T-helper 1 cell treated with Interleukin-12 subunit alpha and Interleukin-12 subunit beta and Interleukin-4 antibody, amounts not matched to agents 30 μg/mL and 1 μg/mL, for 36 hours (primary cell): ENCODE results near the gene INO80B.
"Not testable (repeated sequence)": the region's sequence is repeated elsewhere in the genome, so short reads cannot be mapped to it uniquely, and the experiment has no call there.

ENCODE experiments used
- H3K27ac Mint-ChIP-seq: one replicate; pipeline ENCODE4 v1.8.0; 2021; ENCODE audit warnings: mild to moderate bottlenecking, mixed read lengths
- H3K27me3 Mint-ChIP-seq: one replicate; pipeline ENCODE4 v1.8.0; 2021; ENCODE audit warnings: low read depth, mixed read lengths
- H3K36me3 Mint-ChIP-seq: one replicate; pipeline ENCODE4 v1.8.0; 2021; ENCODE audit warnings: low read depth, mixed read lengths
- H3K4me1 Mint-ChIP-seq: one replicate; pipeline ENCODE4 v1.8.0; 2021; ENCODE audit warnings: low read depth, mixed read lengths
- H3K4me3 Mint-ChIP-seq: one replicate; pipeline ENCODE4 v1.8.0; 2021; ENCODE audit warnings: mild to moderate bottlenecking, moderate library complexity, mixed read lengths
- H3K9me3 Mint-ChIP-seq: one replicate; pipeline ENCODE4 v1.8.0; 2021; ENCODE audit warnings: mixed read lengths

The INO80B gene

DNA sequence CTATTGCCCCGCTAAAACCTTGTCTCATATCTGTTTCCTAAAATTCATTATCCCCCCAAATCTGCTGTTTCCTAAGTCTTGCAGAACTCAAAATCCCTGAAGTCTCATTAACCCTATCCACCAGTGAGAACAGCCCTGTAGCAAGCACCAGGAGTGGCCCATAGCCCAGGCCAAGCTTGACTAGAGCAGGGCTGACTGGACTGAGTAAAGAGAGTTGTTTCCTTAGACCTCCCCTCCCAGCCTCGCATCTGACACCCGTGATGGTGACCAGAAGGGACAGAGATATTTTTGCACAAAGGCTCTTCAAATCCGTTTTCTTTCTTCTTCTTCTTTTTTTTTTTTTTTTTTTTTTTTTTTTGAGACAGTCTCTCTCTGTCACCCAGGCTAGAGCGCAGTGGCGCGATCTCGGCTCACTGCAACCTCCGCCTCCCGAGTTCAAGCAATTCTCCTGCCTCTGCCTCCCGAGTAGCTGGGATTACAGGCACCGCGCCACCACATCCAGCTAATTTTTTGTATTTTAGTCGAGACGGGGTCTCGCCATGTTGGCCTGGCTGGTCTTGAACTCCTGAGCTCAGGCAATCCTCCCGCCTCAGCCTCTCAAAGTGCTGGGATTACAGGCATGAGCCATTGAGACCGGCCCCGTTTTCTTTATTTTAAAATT lies 34.3 kb upstream of the INO80B start:
- H3K27me3 Mint-ChIP-seq, H3K9me3 Mint-ChIP-seq, H3K36me3 Mint-ChIP-seq: not testable (repeated sequence)
- peak overlapping the region; percentile 8 for H3K4me3 Mint-ChIP-seq
- H3K4me1 Mint-ChIP-seq = peaks cover 32% of the 10 kb centered on the region
- peak overlapping the region; percentile 88 for H3K27ac Mint-ChIP-seq

DNA sequence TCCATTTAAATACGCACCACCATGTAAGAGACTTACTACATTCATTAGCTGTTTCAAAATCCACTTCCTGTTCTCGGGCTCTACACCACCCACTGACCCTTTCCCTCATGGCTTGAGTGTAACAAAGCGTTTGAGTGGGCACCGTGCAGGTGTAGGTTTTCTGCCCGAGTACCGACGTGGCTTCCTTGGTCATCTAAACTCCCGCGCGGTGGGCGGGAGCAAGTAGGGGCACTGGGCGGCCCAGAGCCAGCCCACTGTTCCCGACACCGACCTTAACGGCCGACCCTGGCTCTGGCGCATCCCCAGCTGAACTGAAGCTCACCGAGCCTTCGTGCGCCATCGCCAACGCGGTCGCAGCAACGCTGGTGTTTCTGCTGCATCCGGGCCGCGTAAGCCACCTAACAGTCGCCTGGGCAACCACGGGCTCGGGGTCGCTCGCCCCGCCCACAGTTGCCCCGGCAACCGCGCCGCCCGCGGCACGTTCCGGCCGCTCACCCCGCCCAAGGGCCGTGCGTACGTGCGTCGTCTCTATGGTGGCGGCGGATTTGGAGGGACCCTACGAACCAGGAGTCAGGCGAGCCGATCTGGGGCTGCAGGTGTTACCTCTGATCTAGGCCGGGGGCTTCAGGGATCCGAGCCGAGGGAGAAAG lies 33.5 kb upstream of the INO80B start, which contains the start of the genes C2orf81 and WDR54:
TSS of gene C2orf81 (minus strand) at position 399 of the 650 bp plus-strand sequence. CDS start at position 340, 59 bp downstream.
TSS of gene WDR54 (plus strand) at position 510 of the 650 bp plus-strand sequence. CDS start 424 bp downstream, outside the sequence.
- H3K4me3 Mint-ChIP-seq = peak within 1 kb of the TSS; percentile 99
- H3K36me3 Mint-ChIP-seq = peaks cover 6% of the 10 kb centered on the region
- peak within 1 kb of the TSS; percentile 99 for H3K27ac Mint-ChIP-seq
- peaks cover 4% of the 10 kb centered on the region for H3K27me3 Mint-ChIP-seq
- no peaks in the 10 kb centered on the region for H3K9me3 Mint-ChIP-seq
- peaks cover 31% of the 10 kb centered on the region for H3K4me1 Mint-ChIP-seq

DNA sequence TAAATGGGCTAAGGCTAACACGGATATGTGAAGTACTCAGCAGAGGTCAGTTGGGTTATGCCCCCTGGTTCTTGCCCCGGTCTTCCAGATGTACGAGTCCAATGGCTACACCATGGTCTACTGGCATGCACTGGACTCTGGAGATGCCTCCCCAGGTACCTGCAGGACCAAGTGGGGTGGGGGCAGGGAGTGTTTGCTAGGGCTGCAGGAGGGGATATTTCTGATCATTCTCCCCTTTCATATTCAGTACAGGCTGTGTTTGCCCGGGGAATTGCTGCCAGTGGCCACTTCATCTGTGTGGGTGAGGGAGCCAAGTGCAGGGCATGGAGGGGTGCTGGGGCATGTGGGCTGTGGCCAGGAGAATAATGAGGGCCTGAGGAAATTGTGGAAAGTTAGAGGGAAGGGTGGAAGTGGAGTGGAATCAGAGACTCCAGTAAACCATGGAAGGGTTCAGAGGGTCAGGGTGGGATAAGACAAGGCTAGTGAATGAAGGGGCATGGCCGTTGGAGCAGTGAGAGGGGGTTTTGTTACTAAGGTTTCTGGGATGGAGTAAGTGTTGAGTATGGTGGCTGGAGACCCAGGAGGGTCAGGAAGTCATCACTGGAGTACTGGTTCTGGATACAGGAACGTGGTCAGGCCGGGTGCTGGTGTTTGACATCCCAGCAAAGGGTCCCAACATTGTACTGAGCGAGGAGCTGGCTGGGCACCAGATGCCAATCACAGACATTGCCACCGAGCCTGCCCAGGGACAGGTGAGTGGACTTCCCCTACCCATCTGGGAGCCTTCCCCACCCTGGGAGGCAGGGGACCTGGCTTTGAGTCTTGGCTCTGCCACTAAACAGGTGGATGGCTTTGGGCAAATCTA lies 31.4 kb upstream of the INO80B start:
- no peaks in the 10 kb centered on the region for H3K9me3 Mint-ChIP-seq
- peak overlapping the region; percentile 99 for H3K4me3 Mint-ChIP-seq
- H3K4me1 Mint-ChIP-seq = peaks cover 31% of the 10 kb centered on the region

DNA sequence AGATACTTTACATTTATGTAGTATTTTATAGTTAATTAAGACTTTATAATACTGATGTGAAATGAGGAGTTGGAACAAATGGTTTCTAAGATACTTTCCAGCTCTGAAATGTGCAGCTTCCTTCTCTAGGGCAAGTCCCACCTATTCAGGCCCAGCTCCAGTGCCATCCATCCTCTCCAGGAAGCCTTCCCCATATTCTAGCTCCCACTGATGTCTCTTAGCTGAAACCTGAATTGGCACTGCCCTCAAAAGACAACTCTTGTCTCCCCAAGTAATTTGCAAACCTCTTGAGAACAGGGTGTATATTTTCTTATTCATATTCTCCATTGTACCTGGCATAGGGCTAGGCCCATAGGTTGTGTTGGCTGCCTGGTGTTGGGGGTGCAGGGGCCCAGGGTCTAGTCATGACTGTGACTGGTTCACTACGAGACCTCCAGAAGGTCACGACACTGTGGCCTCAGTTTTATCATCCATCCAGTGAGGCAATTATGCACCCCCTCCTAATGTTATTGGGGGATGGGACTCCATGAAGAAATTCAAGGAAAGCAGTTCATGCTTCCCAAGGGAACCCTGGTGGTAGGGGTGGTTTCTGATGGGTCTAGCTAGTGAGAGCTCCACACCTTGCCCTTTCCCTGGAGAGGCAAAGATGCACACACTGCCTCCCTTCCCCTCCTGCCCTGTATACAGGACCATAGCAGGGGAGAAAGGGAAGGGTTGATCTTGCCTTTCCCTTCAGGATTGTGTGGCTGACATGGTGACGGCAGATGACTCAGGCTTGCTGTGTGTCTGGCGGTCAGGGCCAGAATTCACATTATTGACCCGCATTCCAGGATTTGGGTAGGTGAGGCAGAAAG lies 30.5 kb upstream of the INO80B start:
- Mint-ChIP-seq H3K27me3 (peaks cover 4% of the 10 kb centered on the region), H3K4me3 (no peak overlapping the region), H3K4me1 (peaks cover 31% of the 10 kb centered on the region), H3K36me3 (peaks cover 12% of the 10 kb centered on the region), H3K9me3 (no peaks in the 10 kb centered on the region), H3K27ac (peak overlapping the region; percentile 56)

More for the DNA sequence above, 31.4 kb upstream of the INO80B start:
- Mint-ChIP-seq H3K27me3 (peaks cover 4% of the 10 kb centered on the region), H3K27ac (peak overlapping the region; percentile 99), H3K36me3 (peaks cover 12% of the 10 kb centered on the region)

DNA sequence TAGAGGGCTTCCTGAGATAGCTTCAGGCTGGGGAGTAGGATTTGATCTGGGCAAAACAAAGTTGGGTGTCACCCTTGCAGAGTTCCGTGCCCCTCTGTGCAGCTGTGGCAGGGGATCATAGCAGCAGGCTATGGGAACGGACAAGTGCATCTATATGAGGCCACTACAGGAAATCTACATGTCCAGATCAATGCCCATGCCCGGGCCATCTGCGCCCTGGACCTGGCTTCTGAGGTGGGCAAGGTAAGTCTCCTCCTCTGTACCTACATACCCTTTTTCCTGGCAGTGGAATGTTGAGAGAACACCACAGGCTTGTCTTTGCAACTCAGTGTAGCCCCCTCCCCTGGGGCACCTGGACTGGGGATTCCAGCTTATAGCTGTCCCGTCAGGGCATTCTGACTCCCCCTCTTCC lies 29.9 kb upstream of the INO80B start:
- peaks cover 12% of the 10 kb centered on the region for H3K36me3 Mint-ChIP-seq
- no peaks in the 10 kb centered on the region for H3K9me3 Mint-ChIP-seq
- H3K4me3 Mint-ChIP-seq = no peak overlapping the region
- H3K4me1 Mint-ChIP-seq = peaks cover 30% of the 10 kb centered on the region
- H3K27ac Mint-ChIP-seq = no peak overlapping the region
- peaks cover 4% of the 10 kb centered on the region for H3K27me3 Mint-ChIP-seq

DNA sequence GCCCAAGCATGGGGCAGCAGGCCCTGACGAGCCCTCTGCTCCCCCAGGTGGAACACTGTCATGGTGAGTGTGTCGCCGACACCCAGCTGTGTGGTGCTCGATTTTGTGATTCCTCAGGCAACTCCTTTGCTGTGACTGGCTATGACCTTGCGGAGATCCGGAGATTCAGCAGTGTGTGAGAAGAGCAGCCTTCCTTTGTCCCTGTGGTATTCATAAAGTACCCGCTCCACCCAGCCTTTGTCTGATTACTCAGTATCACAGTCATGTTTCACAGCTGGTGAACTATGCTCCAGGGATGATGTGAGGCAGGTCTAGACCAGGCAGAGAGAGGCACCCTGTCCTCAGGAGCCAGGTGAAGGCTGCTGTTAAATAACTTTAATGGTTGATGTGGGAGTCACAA lies 29.4 kb upstream of the INO80B start:
- peaks cover 25% of the 10 kb centered on the region for H3K4me1 Mint-ChIP-seq
- no peaks in the 10 kb centered on the region for H3K27me3 Mint-ChIP-seq
- no peak overlapping the region for H3K27ac Mint-ChIP-seq
- no peaks in the 10 kb centered on the region for H3K9me3 Mint-ChIP-seq
- H3K4me3 Mint-ChIP-seq = no peak overlapping the region
- peaks cover 12% of the 10 kb centered on the region for H3K36me3 Mint-ChIP-seq

DNA sequence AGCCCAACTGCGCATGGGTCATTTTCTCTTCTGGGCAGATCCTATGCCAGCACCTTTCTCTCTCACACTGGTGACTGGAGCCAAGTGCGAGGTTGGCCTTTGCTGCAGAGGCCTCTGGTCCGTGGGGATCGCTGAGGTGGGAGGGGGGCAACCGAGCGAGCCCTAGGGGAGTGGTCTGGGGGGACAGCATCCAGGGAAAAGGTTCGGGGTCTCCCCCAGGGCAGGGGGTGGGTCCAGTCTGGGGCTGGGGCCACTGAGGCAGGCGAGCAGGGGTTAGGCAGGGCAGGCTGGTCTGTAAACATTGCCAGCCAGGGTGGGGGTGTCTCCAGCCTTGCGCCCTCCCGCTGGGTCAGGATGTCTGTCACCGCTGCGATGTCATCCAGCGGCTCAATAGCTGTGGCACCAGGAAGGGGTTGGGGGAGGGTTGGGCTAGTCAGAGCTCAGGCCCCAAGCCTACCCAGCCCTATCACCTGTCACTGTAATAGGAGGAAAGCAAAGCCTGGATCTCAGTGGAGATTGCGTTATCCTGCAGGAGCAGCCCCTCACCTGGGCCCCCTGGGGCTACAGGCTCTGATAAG lies 28.6 kb upstream of the INO80B start:
- H3K27me3 Mint-ChIP-seq = no peaks in the 10 kb centered on the region
- H3K27ac Mint-ChIP-seq = no peak overlapping the region
- peaks cover 21% of the 10 kb centered on the region for H3K4me1 Mint-ChIP-seq
- peaks cover 12% of the 10 kb centered on the region for H3K36me3 Mint-ChIP-seq
- no peaks in the 10 kb centered on the region for H3K9me3 Mint-ChIP-seq
- no peak overlapping the region for H3K4me3 Mint-ChIP-seq

DNA sequence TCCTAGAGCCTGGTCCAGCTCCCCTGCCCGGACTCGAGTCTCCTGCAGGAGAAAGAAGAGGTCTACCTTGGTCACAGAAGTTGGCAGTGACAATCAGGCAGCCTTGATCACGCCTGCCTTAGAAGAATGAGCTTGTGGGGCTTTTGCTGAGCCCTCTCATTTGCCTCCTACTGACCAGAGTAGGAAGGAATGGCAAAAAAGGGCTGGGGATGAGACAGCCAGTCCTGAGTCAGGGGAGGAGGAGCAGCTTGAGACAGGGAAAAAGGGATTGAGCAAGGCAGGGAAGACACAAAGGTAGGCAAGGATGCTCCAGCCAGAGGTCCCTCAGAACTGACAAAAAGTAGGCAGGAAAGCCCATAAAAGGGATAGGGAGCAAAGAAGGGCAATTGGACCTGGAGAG lies 27.3 kb upstream of the INO80B start:
- H3K4me3 Mint-ChIP-seq = no peak overlapping the region
- H3K36me3 Mint-ChIP-seq = peaks cover 12% of the 10 kb centered on the region
- no peak overlapping the region for H3K27ac Mint-ChIP-seq
- no peaks in the 10 kb centered on the region for H3K9me3 Mint-ChIP-seq
- peaks cover 20% of the 10 kb centered on the region for H3K4me1 Mint-ChIP-seq
- no peaks in the 10 kb centered on the region for H3K27me3 Mint-ChIP-seq

DNA sequence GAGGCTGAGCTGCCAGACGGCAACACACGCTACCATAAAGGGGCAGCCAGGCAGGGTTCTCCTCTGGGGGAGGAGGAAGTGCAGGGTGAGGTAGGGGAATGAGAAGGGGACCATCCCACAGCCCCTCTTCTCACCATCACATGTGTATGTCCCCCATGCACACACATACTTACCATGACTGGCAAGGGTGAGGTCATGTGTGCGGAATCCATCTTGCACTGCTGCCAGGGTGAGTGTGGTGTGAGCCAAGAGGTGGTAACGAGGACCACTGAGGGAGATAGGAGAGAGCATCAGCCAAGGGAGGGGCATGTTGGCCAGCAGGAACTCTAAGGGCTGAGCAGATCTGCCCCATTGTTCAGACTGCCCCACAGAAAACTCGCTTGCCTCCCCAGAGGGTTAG lies 26.2 kb upstream of the INO80B start:
- H3K27me3 Mint-ChIP-seq = no peaks in the 10 kb centered on the region
- no peaks in the 10 kb centered on the region for H3K9me3 Mint-ChIP-seq
- peaks cover 12% of the 10 kb centered on the region for H3K36me3 Mint-ChIP-seq
- no peak overlapping the region for H3K27ac Mint-ChIP-seq
- no peak overlapping the region for H3K4me3 Mint-ChIP-seq
- peaks cover 10% of the 10 kb centered on the region for H3K4me1 Mint-ChIP-seq

DNA sequence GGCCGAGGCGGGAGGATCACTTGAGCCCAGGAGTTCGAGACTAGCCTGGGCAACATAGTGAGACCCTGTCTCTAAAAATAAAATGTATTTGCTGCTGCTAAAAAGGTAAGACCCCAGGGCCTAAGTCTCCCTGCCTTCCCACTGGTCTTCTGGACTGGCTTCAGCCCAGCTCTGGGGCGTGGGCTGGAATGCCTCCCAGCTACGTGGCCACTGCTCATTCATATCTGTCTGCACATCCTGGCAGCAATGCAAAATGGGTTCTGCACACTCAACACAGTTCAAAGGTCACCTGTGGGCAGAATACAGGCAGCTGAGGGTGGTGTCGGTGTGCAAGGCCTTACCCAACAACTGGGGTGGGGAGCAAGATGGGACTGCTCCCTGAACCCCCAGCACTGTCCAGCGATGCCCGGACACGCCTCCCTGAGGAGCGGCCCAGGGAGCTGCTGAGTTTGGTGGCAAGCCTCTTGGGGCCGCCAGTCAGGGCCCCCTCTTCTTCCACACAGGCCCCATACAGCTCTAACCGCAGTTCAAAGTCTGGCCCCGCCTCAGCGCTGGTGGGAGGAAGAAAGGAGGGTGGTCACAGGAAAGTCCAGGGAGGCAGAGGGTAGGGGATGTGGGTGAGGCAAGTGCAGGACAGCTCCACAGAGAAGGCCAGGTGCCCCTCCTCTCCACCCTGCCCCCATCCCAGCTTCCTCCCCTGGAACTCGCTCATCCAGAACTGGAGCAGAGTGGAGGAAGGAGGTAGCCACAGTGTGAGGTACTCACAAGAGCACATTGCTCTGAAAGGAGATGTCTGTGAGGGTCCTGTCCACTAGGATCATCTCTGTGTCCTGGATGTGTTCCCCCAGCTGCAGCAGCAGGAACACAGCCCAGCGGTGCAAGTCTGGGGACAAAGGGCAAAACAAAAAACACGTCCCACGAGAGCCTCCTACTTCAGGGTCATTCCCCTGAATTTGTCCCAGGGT lies 25.1 kb upstream of the INO80B start:
- Mint-ChIP-seq H3K27me3 (no peaks in the 10 kb centered on the region), H3K4me1 (peaks cover 7% of the 10 kb centered on the region), H3K27ac (no peak overlapping the region), H3K36me3 (peaks cover 12% of the 10 kb centered on the region), H3K9me3 (no peaks in the 10 kb centered on the region), H3K4me3 (no peak overlapping the region)

DNA sequence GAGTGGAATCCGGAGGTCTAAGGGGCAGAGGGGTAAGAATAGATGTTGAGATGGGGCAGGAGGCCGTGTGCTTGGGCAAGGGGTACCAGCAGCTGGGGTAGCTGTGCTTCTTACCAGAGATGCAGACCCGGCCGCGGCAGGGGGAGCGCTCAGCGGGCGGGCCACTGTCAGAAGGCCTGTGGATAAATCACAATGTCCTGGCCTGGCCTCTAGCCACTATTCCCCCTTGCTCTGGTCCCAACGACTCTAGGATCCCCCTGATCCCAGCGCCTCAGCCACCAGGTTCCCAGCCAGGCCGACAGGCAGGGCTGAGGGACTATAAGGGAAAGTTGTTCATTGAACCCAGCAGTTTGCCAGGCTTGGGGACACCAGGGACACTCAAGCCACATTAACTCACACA lies 24.4 kb upstream of the INO80B start:
- Mint-ChIP-seq H3K4me1 (peaks cover 6% of the 10 kb centered on the region), H3K27ac (no peak overlapping the region), H3K27me3 (no peaks in the 10 kb centered on the region), H3K4me3 (no peak overlapping the region), H3K9me3 (no peaks in the 10 kb centered on the region), H3K36me3 (peaks cover 11% of the 10 kb centered on the region)

DNA sequence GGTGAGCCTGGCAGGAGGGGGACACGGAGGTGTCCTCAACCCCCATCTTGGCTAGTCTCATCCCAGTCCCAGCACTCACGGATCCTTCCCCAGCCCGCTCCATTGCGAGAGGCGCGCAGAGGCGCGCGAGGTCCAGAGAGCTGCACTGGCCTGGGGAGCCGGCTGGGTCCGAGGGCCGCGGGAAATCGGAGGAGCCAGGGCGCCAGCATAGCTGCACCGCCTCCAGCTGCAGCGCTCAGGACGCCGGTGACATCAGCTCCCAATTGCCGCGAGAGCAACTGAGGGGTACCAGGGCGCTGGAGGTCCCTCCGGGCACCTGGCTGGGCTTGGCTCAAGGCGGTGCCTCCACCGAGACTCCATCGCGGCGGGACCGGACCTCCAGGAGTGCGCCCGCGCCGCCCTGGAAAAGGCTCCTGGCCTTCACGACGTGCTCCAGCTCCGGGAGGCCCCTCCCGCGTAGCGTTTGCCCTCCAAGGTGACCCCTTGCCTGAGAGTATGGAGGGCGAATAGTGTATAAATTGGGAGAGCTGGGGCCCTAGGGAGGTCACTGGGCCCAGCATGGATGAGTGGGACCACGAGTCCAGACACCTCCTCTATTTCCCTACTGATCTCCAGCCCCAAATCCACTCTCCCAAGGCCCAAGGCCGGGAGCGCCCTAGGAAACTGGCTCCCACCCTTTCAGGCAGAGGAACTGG lies 18.6 kb upstream of the INO80B start:
- H3K27ac Mint-ChIP-seq = no peak overlapping the region
- H3K36me3 Mint-ChIP-seq = no peaks in the 10 kb centered on the region
- peaks cover 8% of the 10 kb centered on the region for H3K4me1 Mint-ChIP-seq
- no peaks in the 10 kb centered on the region for H3K9me3 Mint-ChIP-seq
- peaks cover 26% of the 10 kb centered on the region for H3K27me3 Mint-ChIP-seq
- H3K4me3 Mint-ChIP-seq = no peak overlapping the region
